HG02870 (cell line): ENCODE data around the gene TTC33.
A peak's percentile ranks its signal among the peaks of the same experiment; 100 is the strongest.
"Not testable (repeated sequence)": the region's sequence is repeated elsewhere in the genome, so short reads cannot be mapped to it uniquely, and the experiment has no call there.

ENCODE experiments used
- ATAC-seq: cut with Tn5 transposase; IDR thresholded peaks from one replicate; pipeline ENCODE4 v1.9.1; 2021; ENCODE audit warnings: mild to moderate bottlenecking, moderate library complexity; ENCODE audit not compliant: unreplicated experiment

TTC33 gene

DNA sequence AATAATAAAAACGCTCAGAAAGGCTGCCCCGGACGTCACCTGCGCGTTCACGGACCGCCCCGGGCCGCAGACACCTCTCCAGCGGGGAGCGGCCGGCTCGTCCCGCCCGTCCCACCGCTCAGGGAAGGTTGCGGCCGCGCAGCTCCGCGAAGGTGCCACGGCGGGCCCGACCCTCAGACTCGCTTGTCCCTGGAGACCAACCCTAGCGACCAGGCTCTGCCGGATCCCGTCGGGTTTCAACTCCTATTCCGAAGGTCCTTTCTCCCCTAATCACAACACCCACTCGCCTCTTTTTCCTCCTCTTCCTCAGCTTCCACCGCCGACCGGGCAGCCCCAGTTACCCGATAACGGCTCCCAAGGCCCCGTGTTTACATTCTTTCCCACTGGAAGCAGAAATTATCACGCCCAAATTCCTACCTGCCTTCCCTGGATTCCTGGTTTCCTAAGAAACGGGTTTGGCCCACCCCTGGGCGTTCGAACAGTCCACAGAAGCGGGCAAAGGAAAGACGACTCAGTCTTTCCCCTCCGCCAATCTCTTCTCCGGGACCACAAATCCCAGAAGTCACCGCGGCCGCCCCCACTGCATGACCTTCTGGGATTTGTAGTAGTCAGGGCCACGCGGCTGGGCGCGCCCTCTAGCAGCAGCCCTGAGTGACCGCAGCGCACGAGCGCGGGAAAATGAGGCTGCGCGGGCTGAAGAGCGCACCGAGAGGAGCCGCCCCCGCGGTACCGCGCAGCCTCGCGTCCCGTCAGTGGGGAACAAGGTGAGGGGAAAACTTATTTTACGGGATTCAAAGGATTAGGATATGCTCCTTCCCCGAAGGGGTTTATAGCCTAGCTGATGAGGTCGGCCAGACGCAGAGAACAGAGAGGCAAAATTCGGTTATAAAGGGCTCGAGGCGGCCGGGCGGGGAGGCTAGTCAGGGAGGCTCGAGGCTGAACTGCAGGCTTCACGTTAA, at the start of gene TTC33:
Gene TTC33, minus strand, starts transcription at position 555 of the 959 bp plus-strand sequence. CDS start 8,943 bp downstream, outside the sequence.
- peak; percentile 85 for ATAC-seq

GRCh38 chr5:40801771-40802562, 46.2 kb upstream of the TTC33 start:
- ATAC-seq: no peak

- no peak for ATAC-seq
Observed at GRCh38 chr5:40799258-40799657, 43.5 kb upstream of the TTC33 start.

- no peak for ATAC-seq
Observed at GRCh38 chr5:40798801-40799210, 43.0 kb upstream of the TTC33 start.

DNA sequence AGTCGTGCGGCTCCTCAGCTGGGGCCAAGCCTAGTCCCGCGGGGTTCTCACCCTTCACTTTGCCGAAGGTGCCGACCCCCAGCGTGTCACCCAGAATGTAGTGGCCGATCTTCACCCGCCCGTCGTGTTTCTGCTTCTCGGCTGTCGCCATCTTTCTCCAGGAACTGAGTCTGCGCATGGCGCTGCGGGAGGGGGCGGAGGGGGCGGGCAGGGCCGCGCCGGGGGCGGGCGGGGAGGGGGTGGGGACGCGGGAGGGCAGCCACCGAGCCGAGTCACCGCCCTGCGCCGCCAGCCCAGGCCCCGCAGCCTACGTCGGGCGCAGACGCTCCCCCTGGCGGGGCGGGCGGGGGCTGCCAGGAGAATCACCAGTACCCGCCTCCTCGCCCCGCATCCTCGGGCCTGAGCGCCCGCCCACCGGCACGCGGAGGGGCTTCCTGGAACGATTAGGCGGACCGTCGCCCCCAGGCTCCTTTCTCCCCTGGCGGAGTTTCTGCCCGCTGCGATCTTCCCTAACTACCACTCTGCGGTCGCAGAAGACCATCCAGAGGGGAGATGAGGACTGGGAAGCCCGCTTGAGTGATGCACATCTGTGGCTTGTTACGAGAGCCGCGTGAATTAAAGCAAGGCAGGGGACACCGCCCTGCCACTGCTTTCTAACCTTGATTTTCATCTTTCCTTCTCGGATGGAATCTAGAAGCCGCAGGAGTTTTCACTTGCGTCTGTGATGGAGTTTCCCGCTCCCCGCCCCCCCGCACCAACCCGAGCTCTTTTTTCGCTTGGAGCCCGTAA, 42.4 kb upstream of the TTC33 start, which contains the start of gene PRKAA1:
Gene PRKAA1, minus strand, starts transcription at position 363 of the 789 bp plus-strand sequence. Its CDS starts 185 bp downstream, at position 178.
- ATAC-seq: peak; percentile 95

GRCh38 chr5:40797273-40798011, 41.7 kb upstream of the TTC33 start:
- ATAC-seq: peak; percentile 36

- ATAC-seq: no peak
Observed at GRCh38 chr5:40796487-40796889, 40.7 kb upstream of the TTC33 start.

DNA sequence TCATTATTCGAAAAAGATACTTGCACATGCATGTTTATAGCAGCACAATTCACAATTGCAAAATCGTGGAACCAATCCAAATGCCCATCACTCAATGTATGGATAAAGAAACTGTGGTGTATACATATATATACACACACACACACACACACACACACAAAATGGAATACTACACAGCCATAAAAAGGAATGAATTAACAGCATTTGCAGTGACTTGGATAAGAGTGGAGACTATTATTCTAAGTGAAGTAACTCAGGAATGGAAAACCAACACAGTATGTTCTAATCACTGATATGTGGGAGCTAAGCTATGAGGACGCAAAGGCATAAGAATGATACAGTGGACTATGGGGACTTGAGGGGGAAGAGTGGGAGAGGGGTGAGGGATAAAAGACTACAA, 39.1 kb upstream of the TTC33 start:
- ATAC-seq: not testable (repeated sequence)

- ATAC-seq: not testable (repeated sequence)
Observed at GRCh38 chr5:40794340-40794739, 38.6 kb upstream of the TTC33 start.

- not testable (repeated sequence) for ATAC-seq
Observed at GRCh38 chr5:40792691-40793090, 36.9 kb upstream of the TTC33 start.

DNA sequence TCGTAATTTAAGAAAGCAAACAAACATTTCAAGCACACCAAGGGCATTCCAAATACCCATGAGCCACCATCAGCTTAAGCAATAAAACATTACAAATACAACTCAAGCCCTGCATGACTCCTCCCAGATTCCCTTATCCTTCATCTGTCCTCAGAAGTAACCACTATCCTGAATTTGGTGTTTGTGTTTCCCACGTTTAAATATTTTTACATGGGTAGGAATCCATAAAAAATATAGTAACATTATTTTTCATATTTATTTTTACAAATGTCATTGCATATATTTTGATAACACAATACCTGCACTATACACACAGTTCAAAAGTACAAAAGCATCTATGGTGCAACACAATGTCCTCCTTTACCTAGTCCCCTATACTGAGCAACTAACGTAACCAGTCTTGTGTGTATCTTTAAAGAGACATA, 36.0 kb upstream of the TTC33 start:
- ATAC-seq: no peak

DNA sequence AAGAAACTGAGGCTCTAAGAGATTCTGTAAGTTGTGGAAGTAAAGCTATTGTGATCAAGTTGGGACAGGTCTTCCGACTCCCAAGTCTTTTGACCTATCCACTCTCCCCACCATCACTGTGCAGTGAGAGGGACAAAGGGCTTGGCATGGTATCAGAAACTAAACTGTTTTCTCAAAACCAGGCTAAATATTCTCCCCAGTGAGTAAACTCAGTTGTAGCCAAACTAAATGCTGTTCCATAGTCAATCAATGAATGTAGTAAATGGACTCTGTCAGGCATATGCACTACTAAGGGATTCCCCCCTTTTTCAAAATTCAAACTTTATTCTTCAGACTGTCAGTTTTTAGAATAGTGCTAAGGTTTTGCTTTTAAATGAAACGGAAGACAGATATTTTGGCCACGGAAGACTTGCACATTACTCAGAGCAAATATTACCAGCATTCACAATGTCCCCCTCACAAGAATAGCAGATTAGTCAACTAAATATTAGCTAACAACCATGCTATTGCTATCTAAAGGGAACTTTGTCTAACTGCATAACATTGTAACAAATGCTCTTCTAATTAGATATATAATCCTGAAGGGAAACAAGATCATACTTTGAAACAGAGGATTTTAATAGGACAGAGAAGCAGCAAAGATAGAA, 35.3 kb upstream of the TTC33 start:
- no peak for ATAC-seq

DNA sequence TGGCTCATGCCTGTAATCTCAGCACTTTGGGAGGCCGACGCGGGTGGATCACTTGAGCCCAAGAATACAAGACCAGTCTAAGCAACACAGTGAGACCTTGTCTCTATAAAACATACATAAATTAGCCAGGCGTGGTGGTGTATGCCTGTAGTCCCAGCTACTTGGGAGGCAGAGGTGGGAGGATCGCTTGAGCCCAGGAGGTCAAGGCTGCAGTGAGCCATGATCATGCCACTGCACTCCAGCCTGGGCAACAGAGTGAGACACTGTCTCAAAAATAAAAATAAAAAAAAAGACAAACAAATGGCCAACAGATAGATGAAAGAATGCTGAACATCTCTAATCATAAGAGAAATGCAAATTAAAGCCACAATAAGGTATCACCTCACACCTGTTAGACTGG, 33.2 kb upstream of the TTC33 start:
- not testable (repeated sequence) for ATAC-seq

GRCh38 chr5:40787986-40788385, 32.2 kb upstream of the TTC33 start:
- ATAC-seq: no peak

DNA sequence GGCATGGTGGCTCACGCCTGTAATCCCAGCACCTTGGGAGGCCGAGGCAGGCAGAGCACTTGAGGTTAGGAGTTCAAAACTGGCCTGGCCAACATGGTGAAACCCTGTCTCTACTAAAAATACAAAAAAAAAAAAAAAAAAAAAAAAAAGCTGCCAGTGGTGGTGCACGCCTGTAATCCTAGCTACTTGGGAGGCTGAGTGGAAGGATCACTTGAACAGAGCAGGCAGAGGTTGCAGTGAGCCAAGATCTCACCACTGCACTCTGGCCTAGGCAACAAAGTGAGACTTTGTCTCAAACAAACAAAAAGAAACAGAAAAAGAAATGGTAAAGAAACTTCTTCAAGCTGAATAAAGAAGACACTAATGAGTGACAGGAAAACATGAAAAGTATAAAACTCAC, 30.9 kb upstream of the TTC33 start:
- ATAC-seq: not testable (repeated sequence)

DNA sequence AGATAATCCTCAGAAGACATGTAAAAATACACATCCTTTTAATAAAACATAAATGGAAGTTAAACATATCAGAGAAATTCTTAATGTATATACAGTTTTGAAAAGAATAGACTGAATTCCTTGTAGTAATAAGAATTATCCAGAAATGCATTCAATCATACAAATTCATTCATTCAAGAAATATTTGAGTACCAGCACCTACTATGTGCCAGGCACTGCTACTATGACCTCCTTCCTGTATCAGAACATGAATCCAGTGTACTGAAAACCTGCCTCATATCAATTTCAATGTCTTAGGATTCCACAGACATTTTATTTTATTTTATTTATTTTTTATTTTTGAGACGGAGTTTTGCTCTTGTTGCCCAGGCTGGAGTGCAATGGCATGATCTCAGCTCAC, 29.2 kb upstream of the TTC33 start:
- no peak for ATAC-seq

DNA sequence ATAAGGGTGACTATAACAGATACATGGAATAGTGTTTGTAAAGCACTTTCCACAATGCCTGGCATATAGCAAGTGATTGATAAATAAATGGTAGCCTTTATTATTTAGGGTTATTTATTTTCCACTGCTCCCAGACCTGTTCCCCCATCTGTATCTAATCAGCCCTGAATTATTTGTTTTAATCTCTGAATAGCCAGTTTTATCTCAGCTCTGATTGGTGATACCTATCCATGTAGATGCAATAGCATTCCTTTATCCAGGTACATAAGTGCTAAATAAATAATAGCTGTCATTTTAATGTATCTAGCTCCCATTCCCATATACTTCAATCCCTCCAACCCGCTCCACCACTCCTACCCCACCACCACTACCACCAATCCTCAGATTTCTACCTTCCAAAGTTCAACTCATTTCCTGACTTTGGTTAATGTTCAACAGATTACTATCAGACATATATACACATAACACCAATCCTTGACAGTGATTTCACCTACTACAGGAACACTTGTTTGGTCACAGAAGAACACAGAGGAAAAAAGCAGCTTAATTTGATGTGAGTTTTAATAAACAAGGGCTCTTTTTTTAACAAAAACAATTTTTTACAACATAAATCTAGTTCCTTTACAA, 28.4 kb upstream of the TTC33 start:
- ATAC-seq: no peak

DNA sequence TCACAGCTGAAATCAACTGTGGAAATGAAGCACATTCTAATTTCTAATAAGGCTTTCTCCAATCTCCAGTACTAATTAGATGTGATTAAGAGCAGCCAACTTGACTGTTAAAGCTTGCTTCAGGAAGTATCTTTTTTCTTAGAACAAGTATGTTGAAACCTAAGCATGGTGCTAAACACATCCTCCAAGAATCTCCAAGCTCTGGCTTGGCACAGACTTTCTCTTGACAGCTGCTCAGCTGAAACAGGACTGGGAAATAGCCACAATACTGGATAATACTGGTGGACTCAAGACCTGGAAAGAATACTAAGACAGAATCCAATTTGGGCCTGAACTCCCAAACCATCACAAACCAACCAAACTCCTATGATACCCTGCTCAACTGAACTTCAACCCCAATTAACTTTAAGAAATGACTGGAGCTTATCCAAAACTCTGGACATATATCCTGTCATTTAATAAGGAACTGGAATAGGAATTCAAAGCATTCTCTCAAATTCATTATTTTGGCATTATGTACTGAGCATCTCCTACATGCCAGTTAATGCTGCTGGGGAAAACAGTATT, 26.2 kb upstream of the TTC33 start:
- ATAC-seq: no peak

DNA sequence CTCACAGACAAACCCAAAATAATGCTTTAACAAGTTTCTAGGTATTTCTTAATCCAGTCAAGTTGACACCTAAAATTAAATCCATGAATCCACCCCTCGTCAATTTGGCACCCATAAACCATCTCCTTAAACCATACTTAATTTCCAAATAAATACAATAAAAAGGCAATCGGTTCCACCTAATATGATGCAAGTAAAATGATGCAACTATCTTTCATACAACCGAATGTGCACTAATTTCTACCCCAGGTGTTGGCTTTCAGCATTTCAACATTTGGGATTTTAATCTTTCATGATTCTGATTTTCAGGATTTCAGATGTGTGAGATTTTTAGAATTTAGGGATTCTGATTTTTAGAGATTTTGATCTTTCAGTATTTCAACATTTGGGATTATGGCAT, 25.1 kb upstream of the TTC33 start:
- no peak for ATAC-seq
